ENCODE results near the gene G3BP1.

Gene G3BP1

DNA sequence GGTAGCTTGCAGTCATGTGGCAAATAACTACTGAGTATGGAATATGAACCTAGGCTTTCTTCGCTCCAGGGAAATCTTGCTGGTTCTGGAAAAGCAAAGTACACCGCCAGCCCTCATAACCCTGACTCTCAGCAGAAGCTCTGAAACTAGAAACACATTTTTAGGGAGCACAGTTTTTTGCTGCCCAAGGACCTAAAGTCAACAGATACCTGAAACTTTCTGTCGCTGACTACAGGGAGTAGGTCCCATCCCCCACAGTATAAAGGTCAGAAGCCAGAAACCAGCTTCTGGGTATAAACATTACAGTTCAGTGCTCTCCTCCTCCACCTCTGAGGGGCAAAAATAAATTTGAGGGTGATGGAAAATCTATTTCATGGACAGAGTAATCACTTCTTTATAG is 16.4 kb upstream of the G3BP1 start:
- no peak overlapping the region for H3K4me3 ChIP-seq (ENCODE audit: low read length)
- TF ChIP-seq, protein P1, sequence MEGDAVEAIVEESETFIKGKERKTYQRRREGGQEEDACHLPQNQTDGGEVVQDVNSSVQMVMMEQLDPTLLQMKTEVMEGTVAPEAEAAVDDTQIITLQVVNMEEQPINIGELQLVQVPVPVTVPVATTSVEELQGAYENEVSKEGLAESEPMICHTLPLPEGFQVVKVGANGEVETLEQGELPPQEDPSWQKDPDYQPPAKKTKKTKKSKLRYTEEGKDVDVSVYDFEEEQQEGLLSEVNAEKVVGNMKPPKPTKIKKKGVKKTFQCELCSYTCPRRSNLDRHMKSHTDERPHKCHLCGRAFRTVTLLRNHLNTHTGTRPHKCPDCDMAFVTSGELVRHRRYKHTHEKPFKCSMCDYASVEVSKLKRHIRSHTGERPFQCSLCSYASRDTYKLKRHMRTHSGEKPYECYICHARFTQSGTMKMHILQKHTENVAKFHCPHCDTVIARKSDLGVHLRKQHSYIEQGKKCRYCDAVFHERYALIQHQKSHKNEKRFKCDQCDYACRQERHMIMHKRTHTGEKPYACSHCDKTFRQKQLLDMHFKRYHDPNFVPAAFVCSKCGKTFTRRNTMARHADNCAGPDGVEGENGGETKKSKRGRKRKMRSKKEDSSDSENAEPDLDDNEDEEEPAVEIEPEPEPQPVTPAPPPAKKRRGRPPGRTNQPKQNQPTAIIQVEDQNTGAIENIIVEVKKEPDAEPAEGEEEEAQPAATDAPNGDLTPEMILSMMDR (conservative IDR thresholded peaks at IDR 0.05; ENCODE audit: low read length): no peak
- DNase-seq (ENCODE audit: low read depth): no peak

DNA sequence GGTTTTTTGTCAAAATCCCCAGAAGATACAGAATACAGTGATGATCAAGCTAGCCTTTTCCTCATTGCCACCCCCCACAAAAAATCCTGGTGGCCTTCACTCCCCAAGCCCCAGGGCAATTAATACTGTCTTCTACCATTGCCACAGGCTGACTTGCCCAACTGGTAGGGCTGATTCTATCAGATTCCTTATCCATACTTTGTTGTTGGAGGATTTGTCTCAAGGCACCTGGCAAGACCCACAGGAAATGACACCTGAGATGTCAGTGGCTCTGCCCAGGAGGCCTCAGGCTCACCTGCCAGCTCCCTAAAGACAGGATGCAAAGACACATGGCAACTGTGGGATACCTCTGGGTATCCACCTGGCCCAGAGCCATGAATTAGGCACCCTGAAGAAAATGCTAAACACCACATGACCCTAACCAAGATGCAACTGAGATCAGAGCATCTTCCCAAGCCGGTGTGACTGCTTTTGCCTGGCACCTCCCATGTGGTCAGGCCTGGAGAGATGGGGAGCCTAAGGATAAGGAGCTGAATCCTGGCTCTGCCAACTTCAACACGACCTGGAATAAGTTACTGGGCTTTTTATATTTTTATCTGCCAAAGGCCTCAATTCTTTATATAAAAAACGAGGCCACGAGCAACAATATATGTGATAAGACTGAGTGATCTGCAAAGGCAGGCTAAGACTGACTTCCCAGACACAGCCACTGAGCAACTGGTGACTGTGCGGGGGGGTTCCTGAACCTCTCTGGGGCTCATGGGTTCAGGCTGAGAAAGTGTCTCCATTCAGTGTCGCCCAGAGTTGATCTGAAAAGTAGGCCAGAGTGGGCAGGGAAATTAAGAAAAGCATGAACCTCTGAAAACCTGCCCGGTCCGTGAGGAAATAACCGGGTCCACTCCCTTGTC is 14.3 kb upstream of the G3BP1 start:
- TF ChIP-seq, protein P1 (conservative IDR thresholded peaks at IDR 0.05; ENCODE audit: low read length): no peak
- no peak for DNase-seq (ENCODE audit: low read depth)
- H3K4me3 ChIP-seq (ENCODE audit: low read length): peak overlapping the region; percentile 94

DNA sequence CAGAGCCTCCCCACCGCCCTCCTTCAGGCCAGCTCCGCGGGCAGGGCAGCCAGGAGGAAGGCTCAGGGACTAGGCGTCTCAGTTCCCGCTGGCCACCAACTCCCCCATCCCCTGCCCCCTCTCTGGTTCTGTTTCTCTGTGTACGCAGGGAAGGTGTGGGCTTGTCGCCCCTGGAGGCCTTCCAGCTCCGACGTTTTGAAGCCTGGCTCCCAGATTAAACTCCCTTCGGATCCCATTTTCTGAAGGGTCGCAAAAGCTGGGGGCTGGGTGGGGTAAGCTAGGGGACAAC is 13.7 kb upstream of the G3BP1 start:
- peak overlapping the region; percentile 94 for H3K4me3 ChIP-seq (ENCODE audit: low read length)
- TF ChIP-seq, protein P1 (conservative IDR thresholded peaks at IDR 0.05; ENCODE audit: low read length): no peak
- no peak for DNase-seq (ENCODE audit: low read depth)

DNA sequence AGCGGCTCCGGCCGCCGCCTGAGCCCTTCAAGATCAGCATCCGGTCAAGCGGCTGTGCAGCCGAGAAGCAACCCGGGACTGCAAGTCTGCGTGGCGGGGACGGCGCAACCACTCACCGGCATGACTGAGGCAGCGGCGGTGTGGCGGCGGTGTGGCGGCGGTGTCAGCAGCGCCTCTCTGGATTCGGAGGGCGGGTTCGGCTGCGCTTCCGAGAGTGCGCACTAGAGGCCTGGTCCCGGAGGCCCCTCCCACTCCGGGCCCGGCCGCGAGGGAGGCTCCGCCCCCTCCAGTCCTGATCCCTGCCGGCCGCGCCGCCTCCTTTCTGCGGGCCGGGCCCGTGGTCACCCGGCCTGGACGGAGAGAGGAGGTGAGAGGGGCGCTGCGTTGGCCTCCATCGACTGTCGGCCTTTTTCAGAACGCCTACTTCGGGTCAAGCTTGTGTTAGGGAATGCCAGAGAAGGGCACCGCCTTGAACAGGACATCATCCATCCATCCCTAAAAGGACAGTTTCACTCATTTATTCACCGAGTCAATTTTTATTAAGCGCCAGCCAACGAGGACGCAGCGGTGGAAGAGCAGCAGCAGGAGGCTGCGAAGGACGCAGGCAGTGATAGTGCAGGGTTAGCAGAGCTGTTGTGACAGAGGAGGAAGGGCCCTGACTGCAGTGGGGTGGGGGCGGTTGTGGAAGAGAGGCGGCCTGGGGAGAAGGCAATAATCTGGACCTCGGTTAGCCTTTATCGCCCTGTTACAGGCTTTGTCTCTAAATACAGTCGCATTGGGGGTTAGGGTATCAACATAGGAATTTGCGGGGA is 13.1 kb upstream of the G3BP1 start, which contains the start of gene ATOX1:
TSS of gene ATOX1 (minus strand) at position 202 of the 812 bp plus-strand sequence. CDS start at position 122, 80 bp downstream.
- H3K4me3 ChIP-seq (ENCODE audit: low read length): peak within 1 kb of the TSS; percentile 94
- TF ChIP-seq, protein P1 (conservative IDR thresholded peaks at IDR 0.05; ENCODE audit: low read length): 0 out of 2 replicates have a peak, but pooled peaks have one; percentile 8
- peak; percentile 83 for DNase-seq (ENCODE audit: low read depth)

DNA sequence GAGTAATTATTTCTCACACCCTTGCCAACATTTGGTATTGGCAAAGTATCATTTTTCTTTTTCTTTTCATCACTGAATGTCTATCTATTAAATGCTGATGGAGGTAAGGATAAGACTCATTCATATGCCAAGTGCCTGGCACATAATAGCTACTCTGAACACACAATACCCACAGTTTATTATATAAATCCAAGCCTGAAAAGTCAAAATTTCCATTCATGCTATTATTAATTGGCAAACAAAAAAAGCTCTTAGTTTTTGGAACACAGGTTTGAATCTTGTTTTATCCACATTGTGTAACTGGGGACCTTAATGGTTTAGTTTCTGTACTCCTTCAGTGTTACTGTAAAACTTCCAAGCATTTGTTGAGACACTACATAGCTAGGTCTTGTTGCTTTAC is 7.0 kb upstream of the G3BP1 start:
- no peak for DNase-seq (ENCODE audit: low read depth)
- TF ChIP-seq, protein P1 (conservative IDR thresholded peaks at IDR 0.05; ENCODE audit: low read length): no peak
- H3K4me3 ChIP-seq (ENCODE audit: low read length): no peak overlapping the region

DNA sequence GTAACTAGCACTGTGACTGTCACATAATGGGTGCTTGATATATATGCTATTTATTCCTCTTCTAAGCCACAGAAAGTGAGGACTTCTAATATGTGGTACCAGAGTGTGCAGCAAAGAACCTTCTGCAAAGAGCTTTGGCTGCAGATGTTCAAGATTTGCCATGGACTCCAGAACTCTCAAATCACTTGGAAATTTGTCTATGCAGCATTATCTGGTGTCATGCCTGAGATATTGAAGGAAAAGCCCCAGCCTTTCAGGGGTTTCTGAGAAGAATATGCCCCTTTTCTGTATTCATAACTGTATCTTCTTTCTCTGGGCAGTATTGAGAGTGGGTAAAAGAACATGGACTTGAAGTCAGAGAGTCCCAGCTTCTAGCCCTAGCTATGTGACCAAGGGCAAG is 4.8 kb upstream of the G3BP1 start:
- no peak for DNase-seq (ENCODE audit: low read depth)
- no peak overlapping the region for H3K4me3 ChIP-seq (ENCODE audit: low read length)
- TF ChIP-seq, protein P1 (conservative IDR thresholded peaks at IDR 0.05; ENCODE audit: low read length): no peak
